Kidney (tissue), 14 donors: ENCODE results near the gene MYO9A. TPM values are rescaled to one million over a fixed set of nuclear protein-coding genes. Genes with fewer than 3 reads are reported as not detected.

Source experiments
- DNase-seq, 5 donors: peaks; one replicate each; pipeline ENCODE4 v3.0.0-alpha.2; 2013 to 2020
- FAIRE-seq: peaks from 2 replicates; lab custom pipeline; 2012; peaks lifted over from hg19 to GRCh38; lab: Jason Lieb, UNC
- H3K27ac ChIP-seq, 2 donors: one replicate each; pipeline ENCODE4 v1.7.0; 2013; ENCODE audit warnings: low read depth in 2 of 2, low read length in 2 of 2, inconsistent platforms in 1 of 2
- H3K27me3 ChIP-seq: one replicate; pipeline ENCODE4 v1.7.1; 2013; ENCODE audit warnings: low read length, inconsistent platforms; ENCODE audit not compliant: control insufficient read depth, insufficient read depth
- H3K36me3 ChIP-seq, 3 donors: one replicate each; pipeline versions ENCODE4 v1.7.0 to v1.7.1; 2013; ENCODE audit warnings: low read length in 3 of 3, control low read depth in 1 of 3, inconsistent platforms in 1 of 3; ENCODE audit not compliant: insufficient read depth in 3 of 3, control insufficient read depth in 2 of 3
- H3K4me1 ChIP-seq, 3 donors: one replicate each; pipeline versions ENCODE4 v1.7.0 to v1.7.1; 2013; ENCODE audit warnings: low read length in 3 of 3, inconsistent platforms in 1 of 3, low read depth in 1 of 3; ENCODE audit not compliant: control insufficient read depth in 2 of 3, insufficient read depth in 2 of 3
- H3K4me3 ChIP-seq, 3 donors: one replicate each; pipeline versions ENCODE4 v1.7.0 to v1.8.1; 2013; ENCODE audit warnings: low read length in 3 of 3, control low read depth in 1 of 3, inconsistent platforms in 1 of 3
- H3K9ac ChIP-seq, 3 donors: one replicate each; pipeline versions ENCODE4 v1.7.0 to v1.7.1; 2013; ENCODE audit warnings: low read length in 3 of 3, control low read depth in 1 of 3, inconsistent platforms in 1 of 3
- H3K9me3 ChIP-seq, 3 donors: one replicate each; pipeline versions ENCODE4 v1.7.0 to v1.7.1; 2013; ENCODE audit warnings: low read length in 3 of 3, control low read depth in 1 of 3, inconsistent platforms in 1 of 3; ENCODE audit not compliant: control insufficient read depth in 2 of 3, insufficient read depth in 1 of 3
- CTCF ChIP-seq: IDR thresholded peaks from 3 replicates; pipeline ENCODE4 v1.5.1; 2012; ENCODE audit warnings: mild to moderate bottlenecking, moderate library complexity, borderline replicate concordance; ENCODE audit not compliant: insufficient read depth; ENCODE audit errors: extremely low read depth
- intact Hi-C: fragments of 100-400 bp; cut with DNase I; formaldehyde crosslinking; loops from one replicate; pipeline ENCODE4 v1.11.1; 2022
- polyA plus RNA-seq: library from polyadenylated mRNA; stranded (reverse); fragments of 350-450 nt; fragmentation: Illumina TruSeq; extraction: RNeasy Lipid Tissue Mini Kit (QIAGEN cat#74804); gene quantifications from one replicate; pipeline ENCODE4 v1.2.3, GENCODE V29; 2014; ENCODE audit warnings: low read depth, low replicate concordance; ENCODE audit not compliant: insufficient read depth
- total RNA-seq: library from RNA; stranded (reverse); fragmentation: NEBNext Ultra II Directional; extraction: Animal tissue kit (Norgen Biotek cat#: 25700); gene quantifications from one replicate; pipeline ENCODE4 v1.2.1, GENCODE V29; 2021
- donor health status: control.
- donor health status: control.
- donor health status: control.
- donor health status: control.
- donor health status: control.
- donor health status: DM: yes; HTN: yes; CAD: no.
- donor health status: Normal renal cell carcinoma (clear cell type).

MYO9A gene
- total and polyA plus RNA-seq, 2 donors from 2014 or later, result 5.5 to 132 TPM

- H3K4me1 ChIP-seq, result peaks cover 0 to 12% (median 4%) of the 10 kb centered on the region in 3 donors
- no peak overlapping the region for H3K4me3 ChIP-seq
- no peak overlapping the region for H3K27ac ChIP-seq
- intact Hi-C loops, result no loop called here
- DNase-seq (no peak), FAIRE-seq (no peak)
- H3K27me3 ChIP-seq, result no peaks in the 10 kb centered on the region
- H3K9me3 ChIP-seq, result no peaks in the 10 kb centered on the region
- TF ChIP-seq CTCF, result no peak
- H3K9ac ChIP-seq, result no peak overlapping the region
- H3K36me3 ChIP-seq, result no peaks in the 10 kb centered on the region
Measured at GRCh38 chr15:72160696-72161245, 42.8 kb upstream of the MYO9A start.

- H3K9ac ChIP-seq, result peak overlapping the region in 1 of 3 donors; percentile 65
- no peaks in the 10 kb centered on the region for H3K9me3 ChIP-seq
- H3K27me3 ChIP-seq, result no peaks in the 10 kb centered on the region
- H3K4me3 ChIP-seq, result peak overlapping the region in 1 of 3 donors; percentile 67
- no peak for DNase-seq
- H3K4me1 ChIP-seq, result peaks cover 2 to 29% (median 19%) of the 10 kb centered on the region in 3 donors
- no peak for FAIRE-seq
- TF ChIP-seq CTCF, result no peak
- H3K36me3 ChIP-seq, result no peaks in the 10 kb centered on the region
- intact Hi-C loops, result no loop called here
- no peak overlapping the region for H3K27ac ChIP-seq
Measured at GRCh38 chr15:72156928-72157327, 39.0 kb upstream of the MYO9A start.

- peak; percentile 50 for FAIRE-seq
- intact Hi-C loops, result no loop called here
Measured at GRCh38 chr15:72155635-72156616, 38.0 kb upstream of the MYO9A start.

More at GRCh38 chr15:72155635-72156616, 38.0 kb upstream of the MYO9A start:
- peak overlapping the region; percentile 65 to 78 (median 69) for H3K9ac ChIP-seq
- H3K36me3 ChIP-seq, result no peaks in the 10 kb centered on the region
- H3K27me3 ChIP-seq, result no peaks in the 10 kb centered on the region
- peak overlapping the region; percentile 67 to 91 (median 73) for H3K4me3 ChIP-seq
- peak; percentile 89 to 96 (median 92) for DNase-seq
- peak; percentile 93 for TF ChIP-seq CTCF
- peak overlapping the region; percentile 94 to 97 for H3K27ac ChIP-seq
- H3K4me1 ChIP-seq, result peaks cover 2 to 22% (median 17%) of the 10 kb centered on the region in 3 donors
- no peaks in the 10 kb centered on the region for H3K9me3 ChIP-seq
